NCI-H1417 (cell line): ENCODE data around the gene PDE1A.
A peak's percentile ranks its signal among the peaks of the same experiment; 100 is the strongest.
"Not testable (repeated sequence)": the region's sequence is repeated elsewhere in the genome, so short reads cannot be mapped to it uniquely, and the experiment has no call there.

Source experiments
- DNase-seq, 3 experiments: peaks; one replicate each; lab custom pipeline; 2025; lab: John Stamatoyannopoulos, UW

PDE1A gene

GRCh38 chr2:182406221-182406620, 20.6 kb downstream of the PDE1A start:
- DNase-seq = no peak

- DNase-seq = no peak
Observed at GRCh38 chr2:182404975-182405561, 21.8 kb downstream of the PDE1A start.

- no peak for DNase-seq
Observed at GRCh38 chr2:182404092-182404491, 22.7 kb downstream of the PDE1A start.

GRCh38 chr2:182393270-182393760, 33.5 kb downstream of the PDE1A start:
- no peak for DNase-seq

- DNase-seq = no peak
Observed at GRCh38 chr2:182391443-182391842, 35.4 kb downstream of the PDE1A start.

- DNase-seq = not testable (repeated sequence)
Observed at GRCh38 chr2:182386267-182386880, 40.5 kb downstream of the PDE1A start.

GRCh38 chr2:182384860-182385259, 42.0 kb downstream of the PDE1A start:
- DNase-seq = no peak

- no peak for DNase-seq
Observed at GRCh38 chr2:182381225-182381624, 45.6 kb downstream of the PDE1A start.

GRCh38 chr2:182379241-182379640, 47.6 kb downstream of the PDE1A start:
- peak in 1 of 3 experiments; percentile 35 for DNase-seq

- DNase-seq = no peak
Observed at GRCh38 chr2:182378759-182379158, 48.1 kb downstream of the PDE1A start.

GRCh38 chr2:182377467-182377866, 49.4 kb downstream of the PDE1A start:
- no peak for DNase-seq

GRCh38 chr2:182375862-182376261, 51.0 kb downstream of the PDE1A start:
- DNase-seq = no peak

GRCh38 chr2:182372661-182373060, 54.2 kb downstream of the PDE1A start:
- no peak for DNase-seq

- DNase-seq = peak in 1 of 3 experiments; percentile 36
Observed at GRCh38 chr2:182368996-182369395, 57.8 kb downstream of the PDE1A start.

GRCh38 chr2:182368446-182368845, 58.4 kb downstream of the PDE1A start:
- no peak for DNase-seq

GRCh38 chr2:182367401-182367800, 59.4 kb downstream of the PDE1A start:
- DNase-seq = no peak

GRCh38 chr2:182366628-182367027, 60.2 kb downstream of the PDE1A start:
- peak; percentile 7 to 96 (median 61) for DNase-seq

- peak in 1 of 3 experiments; percentile 46 for DNase-seq
Observed at GRCh38 chr2:182365855-182366254, 61.0 kb downstream of the PDE1A start.

GRCh38 chr2:182361477-182361876, 65.4 kb downstream of the PDE1A start:
- no peak for DNase-seq

- no peak for DNase-seq
Observed at GRCh38 chr2:182360663-182361260, 66.1 kb downstream of the PDE1A start.

- DNase-seq = no peak
Observed at GRCh38 chr2:182359990-182360662, 66.7 kb downstream of the PDE1A start.

GRCh38 chr2:182359027-182359989, 67.5 kb downstream of the PDE1A start:
- no peak for DNase-seq
